AG08395 (cell line): ENCODE measurements around the gene ABHD2.
A peak's percentile ranks its signal among the peaks of the same experiment; 100 is the strongest.

Experiments
- DNase-seq: peaks from one replicate; pipeline ENCODE4 v3.0.0; 2012; ENCODE audit warnings: mixed read lengths, low spot score

ABHD2 gene

GRCh38 chr15:89167267-89168176 lies 79.3 kb downstream of the ABHD2 start:
- peak; percentile 41 for DNase-seq

- DNase-seq: no peak
Measured at GRCh38 chr15:89168316-89168833, 80.1 kb downstream of the ABHD2 start.

- DNase-seq: no peak
Measured at GRCh38 chr15:89170364-89170763, 82.1 kb downstream of the ABHD2 start.

GRCh38 chr15:89171136-89172072 lies 83.1 kb downstream of the ABHD2 start:
- DNase-seq: peak; percentile 44

- DNase-seq: no peak
Measured at GRCh38 chr15:89172921-89173320, 84.7 kb downstream of the ABHD2 start.

GRCh38 chr15:89174476-89174875 lies 86.2 kb downstream of the ABHD2 start:
- no peak for DNase-seq

GRCh38 chr15:89175617-89176191 lies 87.4 kb downstream of the ABHD2 start:
- no peak for DNase-seq

GRCh38 chr15:89177116-89177515 lies 88.9 kb downstream of the ABHD2 start:
- no peak for DNase-seq

GRCh38 chr15:89177633-89178306 lies 89.5 kb downstream of the ABHD2 start:
- peak; percentile 73 for DNase-seq

GRCh38 chr15:89178307-89178977 lies 90.2 kb downstream of the ABHD2 start:
- DNase-seq: no peak

- DNase-seq: no peak
Measured at GRCh38 chr15:89179966-89180875, 92.0 kb downstream of the ABHD2 start.

- no peak for DNase-seq
Measured at GRCh38 chr15:89184357-89184756, 96.1 kb downstream of the ABHD2 start.

GRCh38 chr15:89184886-89185526 lies 96.8 kb downstream of the ABHD2 start:
- DNase-seq: no peak

- DNase-seq: no peak
Measured at GRCh38 chr15:89186803-89187202, 98.5 kb downstream of the ABHD2 start.

GRCh38 chr15:89187301-89187985 lies 99.2 kb downstream of the ABHD2 start:
- no peak for DNase-seq

GRCh38 chr15:89187986-89188514 lies 99.8 kb downstream of the ABHD2 start:
- DNase-seq: no peak

GRCh38 chr15:89192136-89192535 lies 103.9 kb downstream of the ABHD2 start:
- DNase-seq: no peak

GRCh38 chr15:89192766-89193165 lies 104.5 kb downstream of the ABHD2 start:
- no peak for DNase-seq

- no peak for DNase-seq
Measured at GRCh38 chr15:89194608-89195007, 106.4 kb downstream of the ABHD2 start.
